ENCODE measurements around the gene NCKAP5. TPM values are rescaled to one million over a fixed set of nuclear protein-coding genes. Genes with fewer than 3 reads are reported as not detected.
"Not testable (repeated sequence)": the region's sequence is repeated elsewhere in the genome, so short reads cannot be mapped to it uniquely, and the experiment has no call there.

NCKAP5 gene
- total RNA-seq, 1 experiment from 2014 or later, result not detected

DNA sequence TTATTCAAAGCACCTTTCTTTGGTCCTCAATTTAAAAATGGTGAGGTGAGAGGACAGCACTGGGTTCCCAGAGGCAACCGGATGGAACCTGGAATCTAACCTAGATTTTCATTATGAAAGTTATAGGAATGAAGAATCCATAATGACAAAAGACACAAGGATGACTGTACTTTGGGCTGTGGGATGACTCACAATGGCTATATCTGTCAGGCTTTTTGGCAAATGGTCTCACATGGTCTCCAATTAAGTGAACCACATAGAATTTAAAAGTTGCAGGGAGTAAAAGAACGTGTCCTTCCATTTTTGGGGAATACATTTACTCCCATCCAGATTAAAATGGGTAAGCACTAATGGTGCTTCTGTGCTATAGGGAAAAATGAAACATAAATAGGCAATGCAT lies 866.5 kb downstream of the NCKAP5 start:
- no peak overlapping the region for H3K27ac ChIP-seq
- no peak overlapping the region for H2AFZ ChIP-seq
- H3K36me3 ChIP-seq (ENCODE audit: low read depth), result no peaks in the 10 kb centered on the region
- H3K4me3 ChIP-seq, result no peak overlapping the region
- no peak for DNase-seq
- H3K9me3 ChIP-seq (ENCODE audit: insufficient read depth, low read depth), result no peaks in the 10 kb centered on the region
- H4K20me1 ChIP-seq (ENCODE audit: insufficient read depth), result no peaks in the 10 kb centered on the region
- no peaks in the 10 kb centered on the region for H3K79me2 ChIP-seq (ENCODE audit: low read depth)
- CTCF ChIA-PET, result no interaction called here
- H3F3A ChIP-seq (ENCODE audit: insufficient read depth, low read depth), result no peaks in the 10 kb centered on the region
- BruUV-seq (replicated peaks), result no TSS peak
- no peak overlapping the region for H3K4me2 ChIP-seq
- POLR2A ChIA-PET (ENCODE audit: unreplicated experiment), result no interaction called here
- intact Hi-C loops (cut with micrococcal nuclease; ENCODE audit: unreplicated experiment), result no loop called here
- no peaks in the 10 kb centered on the region for H3K27me3 ChIP-seq (ENCODE audit: insufficient read depth, low read depth)
- TF ChIP-seq, protein P1, sequence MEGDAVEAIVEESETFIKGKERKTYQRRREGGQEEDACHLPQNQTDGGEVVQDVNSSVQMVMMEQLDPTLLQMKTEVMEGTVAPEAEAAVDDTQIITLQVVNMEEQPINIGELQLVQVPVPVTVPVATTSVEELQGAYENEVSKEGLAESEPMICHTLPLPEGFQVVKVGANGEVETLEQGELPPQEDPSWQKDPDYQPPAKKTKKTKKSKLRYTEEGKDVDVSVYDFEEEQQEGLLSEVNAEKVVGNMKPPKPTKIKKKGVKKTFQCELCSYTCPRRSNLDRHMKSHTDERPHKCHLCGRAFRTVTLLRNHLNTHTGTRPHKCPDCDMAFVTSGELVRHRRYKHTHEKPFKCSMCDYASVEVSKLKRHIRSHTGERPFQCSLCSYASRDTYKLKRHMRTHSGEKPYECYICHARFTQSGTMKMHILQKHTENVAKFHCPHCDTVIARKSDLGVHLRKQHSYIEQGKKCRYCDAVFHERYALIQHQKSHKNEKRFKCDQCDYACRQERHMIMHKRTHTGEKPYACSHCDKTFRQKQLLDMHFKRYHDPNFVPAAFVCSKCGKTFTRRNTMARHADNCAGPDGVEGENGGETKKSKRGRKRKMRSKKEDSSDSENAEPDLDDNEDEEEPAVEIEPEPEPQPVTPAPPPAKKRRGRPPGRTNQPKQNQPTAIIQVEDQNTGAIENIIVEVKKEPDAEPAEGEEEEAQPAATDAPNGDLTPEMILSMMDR (conservative IDR thresholded peaks at IDR 0.05), result no peak
- no peak for TF ChIP-seq EZH2 (IDR thresholded peaks at IDR 0.05; ENCODE audit: low read depth)
- no peaks in the 10 kb centered on the region for H3K9me2 ChIP-seq (ENCODE audit: insufficient read depth)
- no peaks in the 10 kb centered on the region for H3K4me1 ChIP-seq (replicated peaks; ENCODE audit: insufficient read depth)

GRCh38 chr2:132699802-132700201 lies 868.5 kb downstream of the NCKAP5 start:
- H3K27me3 ChIP-seq (ENCODE audit: insufficient read depth, low read depth); BruUV-seq (replicated peaks); H3K9me2 ChIP-seq (ENCODE audit: insufficient read depth): not testable (repeated sequence)

DNA sequence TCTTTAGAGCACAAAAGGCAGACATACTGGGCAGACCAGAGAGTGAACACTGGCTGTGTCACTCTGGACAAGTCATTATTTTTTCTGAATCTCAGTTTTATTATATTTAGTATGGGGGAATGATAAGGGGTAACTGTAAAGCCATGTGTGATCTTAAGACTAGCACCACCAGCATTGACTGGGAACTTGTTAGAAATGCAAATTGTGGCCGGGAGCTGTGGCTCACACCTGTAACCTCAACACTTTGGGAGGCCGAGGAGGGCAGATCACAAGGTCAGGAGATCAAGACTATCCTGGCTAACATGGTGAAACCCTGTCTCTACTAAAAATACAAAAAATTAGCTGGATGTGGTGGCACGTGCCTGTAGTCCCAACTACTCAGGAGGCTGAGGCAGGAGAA lies 869.9 kb downstream of the NCKAP5 start:
- H3K4me1 ChIP-seq (replicated peaks; ENCODE audit: insufficient read depth); H3K4me2 ChIP-seq; H3K9me3 ChIP-seq (ENCODE audit: insufficient read depth, low read depth); H3K4me3 ChIP-seq; H2AFZ ChIP-seq; H3K79me2 ChIP-seq (ENCODE audit: low read depth); H4K20me1 ChIP-seq (ENCODE audit: insufficient read depth); DNase-seq; BruUV-seq (replicated peaks); CTCF ChIA-PET; intact Hi-C loops (cut with micrococcal nuclease; ENCODE audit: unreplicated experiment); H3K36me3 ChIP-seq (ENCODE audit: low read depth); POLR2A ChIA-PET (ENCODE audit: unreplicated experiment); H3K27ac ChIP-seq; H3K27me3 ChIP-seq (ENCODE audit: insufficient read depth, low read depth); H3K9me2 ChIP-seq (ENCODE audit: insufficient read depth); H3F3A ChIP-seq (ENCODE audit: insufficient read depth, low read depth): not testable (repeated sequence)

More at GRCh38 chr2:132699802-132700201, 868.5 kb downstream of the NCKAP5 start:
- POLR2A ChIA-PET (ENCODE audit: unreplicated experiment); H4K20me1 ChIP-seq (ENCODE audit: insufficient read depth); H3K4me3 ChIP-seq; H3K4me1 ChIP-seq (replicated peaks; ENCODE audit: insufficient read depth); H3K27ac ChIP-seq; H2AFZ ChIP-seq; DNase-seq; H3K36me3 ChIP-seq (ENCODE audit: low read depth); H3K4me2 ChIP-seq; CTCF ChIA-PET; intact Hi-C loops (cut with micrococcal nuclease; ENCODE audit: unreplicated experiment); H3F3A ChIP-seq (ENCODE audit: insufficient read depth, low read depth); H3K79me2 ChIP-seq (ENCODE audit: low read depth); H3K9me3 ChIP-seq (ENCODE audit: insufficient read depth, low read depth): not testable (repeated sequence)

DNA sequence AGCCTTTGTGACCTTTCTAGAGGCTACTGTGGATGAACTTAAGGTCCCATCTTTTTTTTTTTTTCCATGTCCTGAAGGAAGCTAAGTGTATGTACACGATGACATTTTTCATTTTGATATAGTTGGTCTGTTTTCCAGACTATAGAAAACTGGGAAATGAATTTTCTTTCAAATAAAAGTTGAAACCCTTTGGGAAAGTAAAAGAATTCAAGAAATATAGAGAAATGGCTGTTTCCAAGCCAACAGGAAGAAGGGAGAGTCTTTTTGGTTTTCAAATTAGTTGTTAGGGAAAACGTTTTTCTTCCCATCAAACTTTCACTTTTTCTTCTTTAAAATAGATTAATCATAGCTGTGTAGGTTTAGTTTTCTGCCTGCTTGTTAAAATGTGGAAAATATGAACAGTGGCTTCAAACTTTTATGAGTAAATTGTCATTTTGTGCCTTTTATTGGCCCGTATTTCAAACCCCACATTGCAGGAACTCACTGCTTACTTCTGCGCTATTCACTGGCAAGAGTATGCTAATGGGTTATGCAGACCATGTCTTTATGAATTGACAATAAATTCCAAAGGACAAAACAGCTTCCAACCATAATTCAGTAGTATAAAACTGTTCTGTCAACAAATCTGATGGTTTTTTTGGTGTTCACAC lies 870.6 kb downstream of the NCKAP5 start:
- TF ChIP-seq, protein P1 (conservative IDR thresholded peaks at IDR 0.05), result no peak
- TF ChIP-seq EZH2 (IDR thresholded peaks at IDR 0.05; ENCODE audit: low read depth), result no peak

More for the DNA sequence above, 870.6 kb downstream of the NCKAP5 start:
- no peak overlapping the region for H3K27ac ChIP-seq
- DNase-seq, result no peak
- CTCF ChIA-PET, result no interaction called here
- POLR2A ChIA-PET (ENCODE audit: unreplicated experiment), result no interaction called here
- H3K9me2 ChIP-seq (ENCODE audit: insufficient read depth), result no peaks in the 10 kb centered on the region
- no peak overlapping the region for H3K4me3 ChIP-seq
- H3K4me2 ChIP-seq, result no peak overlapping the region
- H3K36me3 ChIP-seq (ENCODE audit: low read depth), result no peaks in the 10 kb centered on the region
- no TSS peak for BruUV-seq (replicated peaks)
- H2AFZ ChIP-seq, result no peak overlapping the region
- no peaks in the 10 kb centered on the region for H4K20me1 ChIP-seq (ENCODE audit: insufficient read depth)
- H3K9me3 ChIP-seq (ENCODE audit: insufficient read depth, low read depth), result no peaks in the 10 kb centered on the region
- H3K79me2 ChIP-seq (ENCODE audit: low read depth), result no peaks in the 10 kb centered on the region
- no peaks in the 10 kb centered on the region for H3K4me1 ChIP-seq (replicated peaks; ENCODE audit: insufficient read depth)
- H3K27me3 ChIP-seq (ENCODE audit: insufficient read depth, low read depth), result no peaks in the 10 kb centered on the region
- intact Hi-C loops (cut with micrococcal nuclease; ENCODE audit: unreplicated experiment), result no loop called here
- H3F3A ChIP-seq (ENCODE audit: insufficient read depth, low read depth), result no peaks in the 10 kb centered on the region
